Ecto neural progenitor cell (in vitro differentiated cells): Measurements from ENCODE around the gene MLANA.

Experiments
- DNase-seq: peaks from one replicate; pipeline ENCODE4 v3.0.0-alpha.2; 2018; ENCODE audit warnings: low spot score

Gene MLANA, protein sequence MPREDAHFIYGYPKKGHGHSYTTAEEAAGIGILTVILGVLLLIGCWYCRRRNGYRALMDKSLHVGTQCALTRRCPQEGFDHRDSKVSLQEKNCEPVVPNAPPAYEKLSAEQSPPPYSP

DNA sequence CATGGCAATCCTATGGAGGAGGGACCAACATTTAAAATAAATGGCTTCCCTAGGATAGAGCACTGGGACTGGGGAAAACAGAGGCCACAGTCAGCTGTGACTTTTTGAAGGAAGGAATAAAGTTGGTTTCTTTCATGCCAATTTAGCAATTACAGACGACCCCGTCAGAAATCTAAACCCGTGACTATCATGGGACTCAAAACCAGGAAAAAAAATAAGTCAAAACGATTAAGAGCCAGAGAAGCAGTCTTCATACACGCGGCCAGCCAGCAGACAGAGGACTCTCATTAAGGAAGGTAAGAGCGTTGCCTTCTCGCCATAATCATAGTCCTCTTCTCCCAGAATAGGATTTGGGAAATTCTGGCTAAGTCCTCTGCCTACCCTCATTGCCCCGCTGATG lies at the start of gene MLANA:
Gene MLANA, plus strand, starts transcription at position 249 of the 400 bp plus-strand sequence. CDS start 1,586 bp downstream, outside the sequence.
- no peak for DNase-seq

DNA sequence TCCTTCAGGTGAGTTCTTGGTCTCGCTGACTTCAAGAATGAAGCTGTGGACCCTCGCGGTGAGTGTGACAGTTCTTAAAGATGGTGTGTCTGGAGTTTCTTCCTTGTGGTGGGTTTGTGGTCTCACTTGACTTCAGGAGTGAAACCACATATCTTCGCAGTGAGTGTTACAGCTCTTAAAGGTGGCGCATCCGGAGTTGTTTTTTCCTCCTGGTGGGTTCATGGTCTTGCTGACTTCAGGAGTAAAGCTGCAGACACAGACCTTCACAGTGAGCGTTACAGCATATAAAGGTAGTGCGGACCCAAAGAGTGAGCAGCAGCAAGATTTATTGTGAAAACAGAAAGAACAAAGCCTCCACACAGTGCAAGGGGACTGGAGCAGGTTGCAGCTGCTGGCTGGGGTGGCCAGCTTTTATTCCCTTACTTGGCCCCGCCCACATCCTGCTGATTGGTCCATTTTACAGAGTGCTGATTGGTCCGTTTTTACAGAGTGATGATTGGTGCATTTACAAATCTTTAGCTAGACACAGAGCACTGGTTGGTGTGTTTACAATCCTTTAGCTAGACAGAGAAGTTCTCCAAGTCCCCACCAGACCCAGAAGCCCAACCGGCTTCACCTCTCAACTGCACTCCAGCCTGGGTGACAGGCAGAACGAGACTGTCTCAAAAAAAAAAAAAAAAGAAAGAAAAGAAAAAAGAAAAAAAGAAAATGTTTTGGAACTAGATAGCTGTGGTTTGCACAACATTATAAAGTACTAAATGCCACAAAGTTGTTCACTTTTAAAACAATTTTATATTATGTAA lies 48.7 kb upstream of the MLANA start:
- no peak for DNase-seq

DNA sequence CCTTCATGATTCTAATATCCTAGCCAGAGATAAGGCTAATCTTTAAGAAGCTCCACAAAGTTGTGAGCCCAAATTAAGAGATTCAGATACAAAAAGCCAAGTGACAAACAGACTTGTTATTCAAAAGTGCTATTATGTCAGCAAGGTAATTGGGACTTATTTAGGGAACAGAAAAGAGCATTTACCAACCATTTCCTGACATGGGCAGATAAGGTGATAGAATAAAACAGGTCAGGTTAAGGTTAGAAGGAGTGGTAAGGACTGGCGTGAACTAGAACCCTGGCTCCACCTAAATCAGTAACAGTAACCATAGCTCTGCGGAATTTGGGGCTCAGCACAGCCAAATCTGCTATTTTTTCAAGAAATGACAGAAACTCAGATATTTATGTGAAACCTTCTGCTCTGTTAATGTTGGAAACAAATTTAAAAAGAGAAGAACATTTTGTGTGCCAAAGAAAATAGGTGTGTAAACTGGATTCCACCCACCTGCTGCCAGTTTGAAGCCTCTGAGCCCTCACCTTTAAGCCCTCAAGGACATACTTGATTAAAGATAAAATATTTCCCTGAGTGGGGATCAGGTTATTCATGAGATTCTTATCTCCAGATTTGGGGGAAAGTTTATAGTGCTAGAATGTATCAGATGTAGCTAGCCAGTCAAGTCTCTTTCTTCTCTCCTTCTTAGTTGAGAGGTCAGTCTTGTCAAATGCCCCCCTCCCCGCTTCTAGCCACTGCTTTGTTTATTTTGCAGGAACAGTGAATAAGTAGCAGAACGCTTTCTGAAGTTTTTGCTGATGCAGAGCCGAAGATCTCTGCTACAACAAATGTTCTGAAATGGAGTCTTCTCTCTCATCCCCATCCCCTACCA lies 47.5 kb upstream of the MLANA start:
- DNase-seq, result no peak

- no peak for DNase-seq
Observed at GRCh38 chr9:5843794-5844471, 46.8 kb upstream of the MLANA start.

GRCh38 chr9:5845157-5845531 lies 45.5 kb upstream of the MLANA start:
- DNase-seq, result no peak

GRCh38 chr9:5846096-5846495 lies 44.6 kb upstream of the MLANA start:
- DNase-seq, result no peak

- no peak for DNase-seq
Observed at GRCh38 chr9:5846501-5846921, 44.2 kb upstream of the MLANA start.

DNA sequence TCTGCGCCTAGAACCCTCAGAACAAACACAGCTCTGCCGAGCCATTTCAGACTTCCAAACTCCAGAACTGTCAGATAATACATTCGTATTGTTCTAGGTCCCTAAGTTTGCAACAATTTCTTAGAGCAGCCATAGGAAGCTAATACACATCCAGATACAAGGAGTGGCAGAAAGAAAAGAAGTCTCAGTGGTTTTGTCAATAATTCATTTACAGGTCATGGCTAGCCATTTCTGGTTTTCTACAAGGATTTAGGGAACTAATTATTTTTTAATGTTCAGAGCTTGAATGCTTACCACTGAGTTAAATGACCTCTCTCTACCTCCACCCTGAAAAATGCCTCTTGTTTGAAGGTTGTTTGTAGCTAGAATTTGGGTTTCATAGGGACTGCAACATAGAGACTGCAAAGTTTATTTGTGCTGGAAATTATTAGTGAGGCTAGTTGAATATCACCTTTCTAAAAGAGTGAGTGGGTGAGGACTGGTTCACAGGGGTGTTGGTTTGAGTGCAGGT lies 42.3 kb upstream of the MLANA start:
- no peak for DNase-seq

GRCh38 chr9:5850724-5851122 lies 40.0 kb upstream of the MLANA start:
- DNase-seq, result no peak

- DNase-seq, result no peak
Observed at GRCh38 chr9:5851445-5851844, 39.2 kb upstream of the MLANA start.

GRCh38 chr9:5852987-5853386 lies 37.7 kb upstream of the MLANA start:
- DNase-seq, result no peak

DNA sequence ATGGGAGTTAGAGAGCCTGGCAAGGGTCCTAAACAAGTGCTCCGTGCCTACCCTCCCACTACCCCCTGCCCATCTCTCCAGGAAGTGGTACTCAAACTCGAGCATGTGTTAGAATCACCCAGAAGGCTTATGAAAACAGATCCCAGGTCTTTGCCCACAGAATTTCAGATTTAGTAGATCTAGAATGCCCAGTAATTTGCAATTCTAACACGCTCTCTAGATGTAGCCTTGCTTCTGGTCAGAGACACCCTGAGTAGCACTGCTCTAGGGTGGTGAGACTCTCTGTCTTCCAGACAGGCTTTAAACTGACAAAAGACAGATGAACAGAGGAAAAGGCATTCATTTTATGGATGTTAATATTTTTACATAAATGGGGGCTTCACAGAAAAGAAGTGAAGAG lies 37.1 kb upstream of the MLANA start:
- no peak for DNase-seq

- no peak for DNase-seq
Observed at GRCh38 chr9:5854063-5854790, 36.5 kb upstream of the MLANA start.

- no peak for DNase-seq
Observed at GRCh38 chr9:5857928-5858327, 32.8 kb upstream of the MLANA start.

GRCh38 chr9:5858833-5859232 lies 31.9 kb upstream of the MLANA start:
- DNase-seq, result no peak

DNA sequence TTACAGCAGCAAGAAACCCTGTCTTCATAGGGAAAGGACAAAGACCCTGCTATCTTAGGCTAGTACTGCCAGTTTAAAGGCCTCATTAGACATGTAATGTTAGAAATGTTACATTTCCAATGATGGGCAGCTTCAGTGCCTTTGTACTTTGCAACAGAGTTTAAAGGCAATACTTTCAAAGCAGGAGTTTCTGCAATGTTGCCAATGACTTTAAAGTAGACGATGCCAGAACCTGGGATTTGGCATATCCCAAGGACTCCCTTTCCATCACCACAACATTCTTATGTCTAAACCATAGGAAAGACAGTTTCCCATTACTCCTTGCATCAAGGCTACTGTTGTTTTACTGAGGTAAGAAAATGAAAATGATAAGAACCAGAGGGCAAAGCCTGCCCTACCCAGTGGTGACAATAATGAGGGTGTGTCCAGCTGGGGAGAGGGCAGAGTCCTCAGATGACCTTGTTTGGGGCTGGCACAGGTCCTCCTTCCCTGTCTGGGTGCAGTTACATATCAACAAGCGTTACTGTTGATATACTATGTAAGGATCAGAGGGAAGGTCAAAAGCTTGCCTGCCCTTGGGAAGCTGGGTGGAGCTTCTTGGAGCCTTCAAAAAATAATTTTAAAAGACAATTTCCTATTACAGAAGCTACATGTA lies 27.5 kb upstream of the MLANA start:
- DNase-seq, result no peak

GRCh38 chr9:5864446-5864845 lies 26.2 kb upstream of the MLANA start:
- no peak for DNase-seq

- DNase-seq, result no peak
Observed at GRCh38 chr9:5866272-5866671, 24.4 kb upstream of the MLANA start.

- no peak for DNase-seq
Observed at GRCh38 chr9:5866685-5867084, 24.0 kb upstream of the MLANA start.

DNA sequence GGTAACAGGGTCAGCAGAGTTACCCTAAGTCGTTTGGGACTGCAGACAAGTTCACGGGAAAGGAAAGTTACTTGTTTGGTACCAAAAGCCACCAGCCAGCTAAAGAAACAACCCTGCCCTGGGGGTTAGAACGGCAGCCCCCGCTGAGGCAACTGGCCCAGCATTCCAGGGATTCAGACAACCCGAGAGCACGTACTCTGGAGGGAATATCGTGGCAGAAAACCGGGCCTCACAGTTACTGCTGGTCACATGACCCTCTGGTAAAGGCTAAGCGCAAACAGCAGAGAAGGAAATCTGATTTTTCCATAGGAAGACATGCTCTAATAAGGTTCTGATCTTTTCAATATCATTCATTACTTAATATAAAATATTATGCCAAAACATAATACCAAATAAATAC lies 22.5 kb upstream of the MLANA start:
- no peak for DNase-seq
